C4-2B (cell line): Measurements from ENCODE around the gene FGF1.

Experiments
- H3K27ac ChIP-seq: fragments of 450-650 bp; 2 replicates; pipeline ENCODE4 v1.5.1; 2017
- ZFX ChIP-seq: fragments of 450-650 bp; IDR thresholded peaks from 2 replicates; pipeline ENCODE4 v1.6.1; 2017
- TF ChIP-seq, protein P1 (sequence below): fragments of 450-650 bp; conservative IDR thresholded peaks from 2 replicates; pipeline ENCODE4 v1.5.1; 2017; ENCODE audit warnings: mild to moderate bottlenecking

The FGF1 gene

DNA sequence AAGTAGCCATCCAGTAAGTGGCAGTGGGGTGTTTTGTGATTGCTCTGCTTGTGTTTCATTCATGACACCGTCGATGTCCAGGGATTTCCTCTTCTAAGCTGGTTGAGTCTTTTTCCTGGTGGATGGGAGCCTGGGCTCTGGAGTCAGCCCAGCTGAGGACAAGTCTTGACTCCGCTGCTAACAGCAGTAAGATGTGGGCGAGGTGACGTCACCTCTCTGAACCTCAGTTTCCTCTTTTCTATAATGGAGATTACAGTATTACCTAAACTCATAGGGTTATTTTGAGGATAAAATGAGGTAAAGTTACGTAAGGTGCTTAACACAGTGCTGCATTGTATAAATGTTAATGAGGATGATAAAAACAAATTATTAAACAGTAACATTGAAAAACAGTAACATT is 21.3 kb downstream of the FGF1 start:
- no peak for TF ChIP-seq ZFX
- TF ChIP-seq, protein P1, sequence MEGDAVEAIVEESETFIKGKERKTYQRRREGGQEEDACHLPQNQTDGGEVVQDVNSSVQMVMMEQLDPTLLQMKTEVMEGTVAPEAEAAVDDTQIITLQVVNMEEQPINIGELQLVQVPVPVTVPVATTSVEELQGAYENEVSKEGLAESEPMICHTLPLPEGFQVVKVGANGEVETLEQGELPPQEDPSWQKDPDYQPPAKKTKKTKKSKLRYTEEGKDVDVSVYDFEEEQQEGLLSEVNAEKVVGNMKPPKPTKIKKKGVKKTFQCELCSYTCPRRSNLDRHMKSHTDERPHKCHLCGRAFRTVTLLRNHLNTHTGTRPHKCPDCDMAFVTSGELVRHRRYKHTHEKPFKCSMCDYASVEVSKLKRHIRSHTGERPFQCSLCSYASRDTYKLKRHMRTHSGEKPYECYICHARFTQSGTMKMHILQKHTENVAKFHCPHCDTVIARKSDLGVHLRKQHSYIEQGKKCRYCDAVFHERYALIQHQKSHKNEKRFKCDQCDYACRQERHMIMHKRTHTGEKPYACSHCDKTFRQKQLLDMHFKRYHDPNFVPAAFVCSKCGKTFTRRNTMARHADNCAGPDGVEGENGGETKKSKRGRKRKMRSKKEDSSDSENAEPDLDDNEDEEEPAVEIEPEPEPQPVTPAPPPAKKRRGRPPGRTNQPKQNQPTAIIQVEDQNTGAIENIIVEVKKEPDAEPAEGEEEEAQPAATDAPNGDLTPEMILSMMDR: no peak
- H3K27ac ChIP-seq: no peak overlapping the region

DNA sequence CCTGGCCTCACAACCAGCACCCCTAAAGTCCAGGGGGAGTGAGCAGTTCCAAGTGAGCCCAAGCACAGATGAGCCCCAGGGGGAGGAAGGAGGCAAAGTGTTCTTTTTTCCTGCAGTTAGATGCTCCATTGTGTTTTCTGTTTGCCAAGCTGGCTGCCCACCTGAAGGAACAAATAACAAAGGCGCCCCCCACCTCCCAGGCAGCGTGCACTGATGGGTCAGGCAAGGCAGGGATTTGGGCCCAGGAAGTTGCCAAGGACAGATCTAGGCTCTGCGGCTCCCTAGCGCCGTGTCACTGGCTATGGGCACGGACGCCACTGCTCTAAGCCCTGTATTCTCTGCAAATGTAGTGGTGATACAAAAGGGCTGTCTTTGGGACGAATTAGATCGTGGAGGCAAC is 21.8 kb downstream of the FGF1 start:
- H3K27ac ChIP-seq: no peak overlapping the region
- TF ChIP-seq, protein P1: no peak
- no peak for TF ChIP-seq ZFX

DNA sequence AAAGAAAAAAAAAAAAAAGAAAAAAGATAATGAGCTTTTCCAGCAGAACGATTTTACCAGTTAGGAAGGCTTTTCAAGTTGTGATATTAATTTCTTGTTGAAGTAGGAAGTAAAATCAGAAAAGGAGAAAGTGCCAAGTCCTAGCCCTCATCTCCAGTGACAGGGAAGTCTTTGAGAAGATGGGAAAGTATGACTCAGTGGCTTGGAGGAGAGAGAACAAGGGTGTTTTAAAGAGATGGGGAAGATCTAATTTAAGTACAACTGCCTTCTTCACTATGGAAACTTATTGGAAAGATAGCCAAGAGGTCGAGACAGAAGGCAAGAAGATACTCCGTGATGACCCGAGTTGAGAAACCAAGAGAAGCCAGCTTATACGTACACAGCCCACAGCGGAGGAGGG is 22.6 kb downstream of the FGF1 start:
- H3K27ac ChIP-seq: no peak overlapping the region
- TF ChIP-seq ZFX: no peak
- TF ChIP-seq, protein P1: no peak

DNA sequence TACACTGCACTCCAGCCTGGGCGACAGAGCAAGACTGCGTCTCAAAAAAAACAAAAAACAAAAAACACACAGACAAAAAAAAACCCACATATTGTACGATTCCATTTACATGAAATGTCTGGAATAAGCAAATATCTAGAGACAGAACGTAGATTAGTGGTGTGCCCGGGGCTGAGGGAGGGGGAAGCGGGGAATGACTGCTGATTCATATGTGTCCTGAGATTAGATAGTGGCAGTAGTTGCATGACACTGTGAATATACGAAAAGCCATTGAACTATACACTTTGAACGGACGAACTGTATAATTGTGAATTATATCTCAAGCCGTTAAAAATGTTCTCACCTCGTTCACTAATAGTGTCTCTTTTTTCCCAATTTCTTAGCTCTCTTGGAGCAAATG is 23.9 kb downstream of the FGF1 start:
- TF ChIP-seq, protein P1: no peak
- no peak for TF ChIP-seq ZFX
- no peak overlapping the region for H3K27ac ChIP-seq

DNA sequence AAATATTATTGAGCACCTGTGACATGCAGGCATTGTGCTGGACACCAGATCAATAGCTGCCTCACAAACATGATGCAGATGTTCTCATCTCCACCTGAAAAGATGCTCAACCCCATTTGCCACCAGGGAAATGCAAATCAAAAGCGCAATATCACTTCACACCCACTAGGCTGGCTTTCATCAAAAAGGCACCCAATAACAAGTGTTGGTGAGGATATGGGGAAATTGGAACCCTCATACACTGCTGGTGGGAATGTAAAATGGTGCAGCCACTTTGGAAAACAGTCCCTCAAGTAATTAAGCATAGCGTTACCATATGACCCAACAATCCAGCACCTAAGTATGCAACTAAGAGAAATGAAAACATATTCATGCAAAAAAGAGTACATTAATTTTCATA is 24.7 kb downstream of the FGF1 start:
- H3K27ac ChIP-seq: no peak overlapping the region
- TF ChIP-seq, protein P1: no peak
- TF ChIP-seq ZFX: no peak

DNA sequence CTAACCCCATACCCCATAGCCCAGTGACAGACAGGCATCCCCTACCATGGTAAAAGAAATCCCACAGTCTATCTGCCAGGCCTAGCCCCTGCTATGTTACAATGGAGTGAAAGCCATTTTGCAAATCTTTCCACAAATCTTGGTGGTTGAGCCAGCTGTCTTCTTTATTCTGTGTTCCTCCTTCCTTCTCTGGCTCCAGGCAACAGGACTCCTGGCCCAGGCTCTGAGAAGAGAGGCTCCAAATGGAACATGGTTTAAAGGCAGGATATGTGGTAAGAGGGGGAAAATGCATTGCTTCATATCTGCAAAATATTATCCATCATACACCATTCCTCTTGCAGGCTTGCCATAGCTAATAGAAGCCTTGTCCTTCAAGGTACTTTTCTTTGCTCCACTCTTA is 25.2 kb downstream of the FGF1 start:
- no peak overlapping the region for H3K27ac ChIP-seq
- TF ChIP-seq, protein P1: no peak

DNA sequence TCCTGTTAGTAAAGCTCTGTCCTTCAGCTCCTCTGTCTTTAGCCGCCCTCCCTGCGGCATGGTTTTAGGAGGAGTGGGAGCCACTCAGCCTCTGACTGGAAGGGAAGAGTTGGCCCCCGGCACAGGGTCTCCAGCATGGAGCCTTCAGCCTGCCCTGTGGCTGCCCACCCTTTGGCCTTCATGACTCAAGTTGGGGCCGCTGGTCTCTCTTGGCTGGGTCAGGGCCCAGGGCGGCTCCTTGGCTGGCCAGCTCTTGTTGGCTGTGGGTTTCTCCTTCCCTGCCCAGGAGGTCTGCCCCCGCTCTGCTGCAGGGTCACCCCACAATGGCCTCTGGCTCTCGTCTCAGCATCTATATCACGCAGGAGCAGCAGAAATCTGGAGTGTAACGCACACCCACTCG is 25.7 kb downstream of the FGF1 start:
- no peak overlapping the region for H3K27ac ChIP-seq
- no peak for TF ChIP-seq ZFX
- TF ChIP-seq, protein P1: no peak
